OCI-LY1 (cell line): ENCODE results near the gene KCTD13.

Experiments used
- H2AFZ ChIP-seq: fragments of 200-600 bp; sonication (generic), shearing (Covaris generic); 2 replicates; pipeline ENCODE4 v1.6.0; 2014; ENCODE audit warnings: antibody characterized with exemption, mild to moderate bottlenecking, low read length
- H3F3A ChIP-seq: fragments of 200-600 bp; sonication (generic), shearing (Covaris generic); 2 replicates; pipeline ENCODE4 v1.6.0; 2014; ENCODE audit warnings: mild to moderate bottlenecking, antibody characterized with exemption, low read length, moderate library complexity; ENCODE audit not compliant: insufficient read depth
- H3K27ac ChIP-seq: fragments of 200-600 bp; sonication (generic); 2 replicates; pipeline ENCODE4 v1.5.1; 2014; ENCODE audit warnings: low read length, mixed run types, mild to moderate bottlenecking, low read depth; ENCODE audit not compliant: poor library complexity, severe bottlenecking
- H3K27me3 ChIP-seq: fragments of 200-600 bp; sonication (generic); 2 replicates; pipeline ENCODE4 v1.6.0; 2014; ENCODE audit warnings: antibody characterized with exemption, mild to moderate bottlenecking, low read length, moderate library complexity; ENCODE audit not compliant: insufficient read depth
- H3K36me3 ChIP-seq: fragments of 200-600 bp; sonication (generic); 2 replicates; pipeline ENCODE4 v1.6.1; 2014; ENCODE audit warnings: mild to moderate bottlenecking, antibody characterized with exemption, low read length, moderate library complexity, mixed read lengths; ENCODE audit not compliant: insufficient read depth
- H3K4me1 ChIP-seq: fragments of 200-600 bp; sonication (generic); 2 replicates; pipeline ENCODE4 v1.5.1; 2014; ENCODE audit warnings: mild to moderate bottlenecking, low read length, moderate library complexity; ENCODE audit not compliant: insufficient read depth, severe bottlenecking
- H3K4me2 ChIP-seq: fragments of 200-600 bp; sonication (generic), shearing (Covaris generic); 2 replicates; pipeline ENCODE4 v1.6.1; 2014; ENCODE audit warnings: low read length
- H3K4me3 ChIP-seq: fragments of 200-600 bp; sonication (generic); 2 replicates; pipeline ENCODE4 v1.5.1; 2014; ENCODE audit warnings: low read length, low read depth, mild to moderate bottlenecking, mixed read lengths; ENCODE audit not compliant: poor library complexity, severe bottlenecking
- H3K79me2 ChIP-seq: fragments of 200-600 bp; shearing (Covaris generic); 2 replicates; pipeline ENCODE4 v1.6.1; 2016; ENCODE audit warnings: mixed run types, low read length, mixed read lengths; ENCODE audit not compliant: insufficient read depth
- H3K9ac ChIP-seq: fragments of 200-600 bp; sonication (generic), shearing (Covaris generic); 2 replicates; pipeline ENCODE4 v1.6.1; 2014; ENCODE audit warnings: mild to moderate bottlenecking, low read length, mixed read lengths
- H3K9me2 ChIP-seq: fragments of 200-600 bp; sonication (generic), shearing (Covaris generic); 2 replicates; pipeline ENCODE4 v1.6.1; 2014; ENCODE audit warnings: low read depth, mild to moderate bottlenecking, low read length, mixed read lengths
- H3K9me3 ChIP-seq: fragments of 200-600 bp; shearing (Covaris generic); 2 replicates; pipeline ENCODE4 v1.6.1; 2014; ENCODE audit warnings: low read length, mixed read lengths
- H4K20me1 ChIP-seq: fragments of 200-600 bp; sonication (generic), shearing (Covaris generic); 2 replicates; pipeline ENCODE4 v1.6.0; 2016; ENCODE audit warnings: mild to moderate bottlenecking, low read length; ENCODE audit not compliant: insufficient read depth
- EZH2 ChIP-seq: fragments of 200-600 bp; sonication (generic), shearing (Covaris generic); IDR thresholded peaks from 2 replicates; pipeline ENCODE4 v1.8.0; 2017; ENCODE audit warnings: borderline replicate concordance, mixed run types, mild to moderate bottlenecking, antibody characterized with exemption, low read length, moderate library complexity, mixed read lengths
- TF ChIP-seq, protein P1 (sequence below): fragments of 200-600 bp; sonication (generic), shearing (Covaris generic); IDR thresholded peaks from 2 replicates; pipeline ENCODE4 v1.5.1; 2017; ENCODE audit warnings: mild to moderate bottlenecking, antibody characterized with exemption, low read length, moderate library complexity, mixed read lengths

Gene KCTD13

DNA sequence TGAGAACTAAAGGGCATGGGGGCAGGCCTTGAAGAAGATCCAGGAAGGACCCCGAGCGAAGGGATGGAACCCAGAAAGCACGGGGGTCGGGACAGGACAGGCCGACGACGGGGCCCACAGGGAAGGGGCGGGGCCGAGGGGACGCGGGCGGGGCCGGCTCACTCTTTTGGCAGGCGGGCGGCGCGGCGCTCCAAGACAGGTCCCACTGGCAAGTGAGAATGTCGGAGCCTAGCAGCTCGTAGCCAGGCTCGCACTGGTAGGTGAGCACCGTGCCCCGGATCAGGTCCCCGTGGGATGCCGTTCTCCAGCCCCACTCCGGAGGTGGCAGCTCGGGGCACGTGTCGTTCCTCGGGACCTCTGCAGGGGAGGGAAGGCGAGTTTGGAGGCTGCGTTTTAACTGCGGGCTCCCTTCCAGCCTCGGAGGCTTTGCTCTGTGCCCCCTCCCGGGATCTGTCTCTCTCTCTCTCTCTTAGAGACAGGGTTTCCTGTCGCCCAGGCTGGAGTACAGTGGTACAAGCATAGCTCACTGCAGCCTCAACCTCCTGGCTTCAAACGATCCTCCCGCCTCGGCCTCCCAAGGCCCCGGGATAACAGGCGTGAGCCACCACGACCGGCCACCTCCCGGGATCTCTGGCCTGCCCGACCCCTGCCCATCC lies 49.3 kb downstream of the KCTD13 start:
- Histone ChIP-seq H3K9me2 (no peaks in the 10 kb centered on the region), H3K27ac (no peak overlapping the region), H3K4me2 (no peak overlapping the region), H3K79me2 (no peaks in the 10 kb centered on the region), H3K9me3 (no peaks in the 10 kb centered on the region), H2AFZ (no peak overlapping the region), H3K27me3 (no peaks in the 10 kb centered on the region), H3K36me3 (no peaks in the 10 kb centered on the region), H4K20me1 (no peaks in the 10 kb centered on the region), H3K9ac (no peak overlapping the region), H3K4me1 (no peaks in the 10 kb centered on the region), H3F3A (no peaks in the 10 kb centered on the region), H3K4me3 (no peak overlapping the region)
- TF ChIP-seq, protein P1, sequence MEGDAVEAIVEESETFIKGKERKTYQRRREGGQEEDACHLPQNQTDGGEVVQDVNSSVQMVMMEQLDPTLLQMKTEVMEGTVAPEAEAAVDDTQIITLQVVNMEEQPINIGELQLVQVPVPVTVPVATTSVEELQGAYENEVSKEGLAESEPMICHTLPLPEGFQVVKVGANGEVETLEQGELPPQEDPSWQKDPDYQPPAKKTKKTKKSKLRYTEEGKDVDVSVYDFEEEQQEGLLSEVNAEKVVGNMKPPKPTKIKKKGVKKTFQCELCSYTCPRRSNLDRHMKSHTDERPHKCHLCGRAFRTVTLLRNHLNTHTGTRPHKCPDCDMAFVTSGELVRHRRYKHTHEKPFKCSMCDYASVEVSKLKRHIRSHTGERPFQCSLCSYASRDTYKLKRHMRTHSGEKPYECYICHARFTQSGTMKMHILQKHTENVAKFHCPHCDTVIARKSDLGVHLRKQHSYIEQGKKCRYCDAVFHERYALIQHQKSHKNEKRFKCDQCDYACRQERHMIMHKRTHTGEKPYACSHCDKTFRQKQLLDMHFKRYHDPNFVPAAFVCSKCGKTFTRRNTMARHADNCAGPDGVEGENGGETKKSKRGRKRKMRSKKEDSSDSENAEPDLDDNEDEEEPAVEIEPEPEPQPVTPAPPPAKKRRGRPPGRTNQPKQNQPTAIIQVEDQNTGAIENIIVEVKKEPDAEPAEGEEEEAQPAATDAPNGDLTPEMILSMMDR: no peak
- no peak for TF ChIP-seq EZH2

DNA sequence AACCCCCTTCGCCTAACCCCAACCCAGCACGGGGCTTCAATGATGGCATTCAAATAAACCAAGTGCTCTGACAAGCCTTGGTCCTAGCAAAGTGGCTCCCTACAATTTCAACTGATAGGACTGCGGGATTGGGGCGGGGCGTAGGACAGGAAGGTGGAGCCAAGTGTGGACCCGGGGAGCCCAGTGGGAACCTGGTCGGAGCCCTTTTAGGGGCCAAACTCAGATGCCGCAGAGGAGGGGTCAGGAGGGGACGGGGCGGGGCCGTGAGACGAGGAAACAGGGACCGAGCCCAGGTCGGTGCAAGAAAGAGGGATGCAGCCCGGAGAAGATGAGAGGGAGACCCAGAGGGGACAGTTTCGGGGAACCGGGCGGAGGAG lies 49.8 kb downstream of the KCTD13 start:
- Histone ChIP-seq H3K36me3 (no peaks in the 10 kb centered on the region), H3K27me3 (no peaks in the 10 kb centered on the region), H3K4me2 (no peak overlapping the region), H3K9ac (no peak overlapping the region), H3F3A (no peaks in the 10 kb centered on the region), H2AFZ (no peak overlapping the region), H3K4me1 (no peaks in the 10 kb centered on the region), H3K9me2 (no peaks in the 10 kb centered on the region), H3K9me3 (no peaks in the 10 kb centered on the region), H3K4me3 (no peak overlapping the region), H3K27ac (no peak overlapping the region), H4K20me1 (no peaks in the 10 kb centered on the region), H3K79me2 (no peaks in the 10 kb centered on the region)
- TF ChIP-seq EZH2: no peak
- TF ChIP-seq, protein P1: no peak

DNA sequence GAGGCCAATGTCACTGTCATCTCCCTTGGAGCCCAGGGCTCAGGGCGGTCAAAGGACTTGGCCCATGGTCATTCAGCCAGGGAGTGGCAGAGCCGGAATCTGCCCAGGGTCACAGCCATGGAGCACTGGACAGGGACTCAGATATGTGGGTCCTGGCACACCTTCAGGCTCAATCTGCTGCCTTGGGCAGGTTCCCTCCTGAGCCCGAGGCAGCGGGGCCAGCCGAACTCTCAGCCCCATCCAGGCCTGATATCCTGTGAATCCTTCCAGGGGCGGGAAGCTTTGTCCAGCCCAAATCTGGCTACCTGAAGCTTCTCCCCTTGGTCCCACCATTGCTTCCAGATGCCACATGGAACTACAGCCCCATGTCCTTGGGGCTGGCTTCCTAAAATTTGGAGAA lies 50.8 kb downstream of the KCTD13 start:
- Histone ChIP-seq H3K4me2 (no peak overlapping the region), H3K4me3 (no peak overlapping the region), H4K20me1 (no peaks in the 10 kb centered on the region), H3K4me1 (no peaks in the 10 kb centered on the region), H3K9me2 (no peaks in the 10 kb centered on the region), H3K9me3 (no peaks in the 10 kb centered on the region), H3K27ac (no peak overlapping the region), H2AFZ (no peak overlapping the region), H3K36me3 (no peaks in the 10 kb centered on the region), H3K9ac (no peak overlapping the region), H3K79me2 (no peaks in the 10 kb centered on the region), H3F3A (no peaks in the 10 kb centered on the region), H3K27me3 (no peaks in the 10 kb centered on the region)
- no peak for TF ChIP-seq EZH2
- TF ChIP-seq, protein P1: no peak
